ENCODE measurements around the gene RPRD1B.

GRCh38 chr20:38001173-38001875 is 32.2 kb upstream of the RPRD1B start:
- TF ChIP-seq CTCF (IDR thresholded peaks at IDR 0.05): no peak
- TF ChIP-seq ZFX (IDR thresholded peaks at IDR 0.05; ENCODE audit: borderline replicate concordance): no peak
